ENCODE results near the gene ATP8A1. TPM values are rescaled to one million over a fixed set of nuclear protein-coding genes. Genes with fewer than 3 reads are reported as not detected.

ATP8A1 gene
- total RNA-seq, 1 donor from 2014 or later, result 2.4 TPM

GRCh38 chr4:42642101-42642797, 14.7 kb downstream of the ATP8A1 start:
- no peak overlapping the region for H3K27ac Mint-ChIP-seq (ENCODE audit: unreplicated experiment)
- TF ChIP-seq, protein P1, sequence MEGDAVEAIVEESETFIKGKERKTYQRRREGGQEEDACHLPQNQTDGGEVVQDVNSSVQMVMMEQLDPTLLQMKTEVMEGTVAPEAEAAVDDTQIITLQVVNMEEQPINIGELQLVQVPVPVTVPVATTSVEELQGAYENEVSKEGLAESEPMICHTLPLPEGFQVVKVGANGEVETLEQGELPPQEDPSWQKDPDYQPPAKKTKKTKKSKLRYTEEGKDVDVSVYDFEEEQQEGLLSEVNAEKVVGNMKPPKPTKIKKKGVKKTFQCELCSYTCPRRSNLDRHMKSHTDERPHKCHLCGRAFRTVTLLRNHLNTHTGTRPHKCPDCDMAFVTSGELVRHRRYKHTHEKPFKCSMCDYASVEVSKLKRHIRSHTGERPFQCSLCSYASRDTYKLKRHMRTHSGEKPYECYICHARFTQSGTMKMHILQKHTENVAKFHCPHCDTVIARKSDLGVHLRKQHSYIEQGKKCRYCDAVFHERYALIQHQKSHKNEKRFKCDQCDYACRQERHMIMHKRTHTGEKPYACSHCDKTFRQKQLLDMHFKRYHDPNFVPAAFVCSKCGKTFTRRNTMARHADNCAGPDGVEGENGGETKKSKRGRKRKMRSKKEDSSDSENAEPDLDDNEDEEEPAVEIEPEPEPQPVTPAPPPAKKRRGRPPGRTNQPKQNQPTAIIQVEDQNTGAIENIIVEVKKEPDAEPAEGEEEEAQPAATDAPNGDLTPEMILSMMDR (IDR thresholded peaks at IDR 0.05), result no peak
- DNase-seq (ENCODE audit: extremely low spot score, unreplicated experiment), result no peak
- peaks cover 23% of the 10 kb centered on the region for H3K27me3 Mint-ChIP-seq (ENCODE audit: unreplicated experiment)
- no peaks in the 10 kb centered on the region for H3K4me1 Mint-ChIP-seq (ENCODE audit: unreplicated experiment)
- no peaks in the 10 kb centered on the region for H3K36me3 Mint-ChIP-seq (ENCODE audit: unreplicated experiment)
- no peak overlapping the region for H3K4me3 Mint-ChIP-seq (ENCODE audit: unreplicated experiment)
- no peaks in the 10 kb centered on the region for H3K9me3 Mint-ChIP-seq (ENCODE audit: unreplicated experiment)

DNA sequence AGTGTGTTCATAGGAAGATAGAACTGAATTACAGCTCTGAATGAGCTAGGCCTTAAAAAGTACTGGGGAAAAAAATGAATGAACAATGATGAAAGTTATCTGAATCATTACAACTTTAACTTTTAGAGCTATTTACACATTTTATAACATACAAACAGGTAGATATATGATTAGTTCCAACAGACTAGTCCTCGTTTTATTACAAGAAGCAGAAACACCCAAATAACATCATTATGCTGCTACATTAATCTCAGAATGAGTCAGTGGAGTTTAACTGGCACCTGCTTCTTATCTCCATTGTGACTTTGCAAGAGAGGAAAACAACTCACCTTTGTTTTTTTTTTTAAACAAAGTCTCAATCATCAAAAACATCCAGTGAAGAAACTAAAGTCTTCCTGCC, 15.2 kb downstream of the ATP8A1 start:
- Mint-ChIP-seq H3K27me3 (ENCODE audit: unreplicated experiment) (peaks cover 25% of the 10 kb centered on the region), H3K9me3 (ENCODE audit: unreplicated experiment) (no peaks in the 10 kb centered on the region), H3K4me3 (ENCODE audit: unreplicated experiment) (no peak overlapping the region), H3K4me1 (ENCODE audit: unreplicated experiment) (no peaks in the 10 kb centered on the region), H3K36me3 (ENCODE audit: unreplicated experiment) (no peaks in the 10 kb centered on the region), H3K27ac (ENCODE audit: unreplicated experiment) (no peak overlapping the region)
- no peak for DNase-seq (ENCODE audit: extremely low spot score, unreplicated experiment)
- TF ChIP-seq, protein P1 (IDR thresholded peaks at IDR 0.05), result no peak

DNA sequence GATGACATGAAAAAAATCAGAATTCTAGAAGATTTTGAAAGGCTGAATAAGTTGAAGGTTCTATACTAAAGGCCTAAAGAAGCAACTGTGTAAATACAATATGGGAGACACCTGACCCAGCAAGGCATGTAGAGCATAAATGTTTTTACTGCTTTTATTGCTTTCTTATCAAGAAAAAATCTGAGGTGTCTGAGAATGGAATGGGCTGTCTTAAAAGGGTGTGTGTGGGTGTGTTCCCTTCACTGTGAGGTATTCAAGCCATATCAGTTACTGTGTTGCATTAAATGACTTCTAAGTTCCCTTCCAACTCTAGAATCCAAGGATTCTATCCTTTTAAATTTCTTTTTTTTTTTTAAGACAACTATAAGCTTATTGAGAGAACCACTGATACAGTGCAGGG, 15.7 kb downstream of the ATP8A1 start:
- Mint-ChIP-seq H3K4me3 (ENCODE audit: unreplicated experiment) (no peak overlapping the region), H3K27me3 (ENCODE audit: unreplicated experiment) (peaks cover 26% of the 10 kb centered on the region), H3K36me3 (ENCODE audit: unreplicated experiment) (no peaks in the 10 kb centered on the region), H3K4me1 (ENCODE audit: unreplicated experiment) (no peaks in the 10 kb centered on the region), H3K27ac (ENCODE audit: unreplicated experiment) (no peak overlapping the region), H3K9me3 (ENCODE audit: unreplicated experiment) (no peaks in the 10 kb centered on the region)
- DNase-seq (ENCODE audit: extremely low spot score, unreplicated experiment), result no peak
- TF ChIP-seq, protein P1 (IDR thresholded peaks at IDR 0.05), result no peak

DNA sequence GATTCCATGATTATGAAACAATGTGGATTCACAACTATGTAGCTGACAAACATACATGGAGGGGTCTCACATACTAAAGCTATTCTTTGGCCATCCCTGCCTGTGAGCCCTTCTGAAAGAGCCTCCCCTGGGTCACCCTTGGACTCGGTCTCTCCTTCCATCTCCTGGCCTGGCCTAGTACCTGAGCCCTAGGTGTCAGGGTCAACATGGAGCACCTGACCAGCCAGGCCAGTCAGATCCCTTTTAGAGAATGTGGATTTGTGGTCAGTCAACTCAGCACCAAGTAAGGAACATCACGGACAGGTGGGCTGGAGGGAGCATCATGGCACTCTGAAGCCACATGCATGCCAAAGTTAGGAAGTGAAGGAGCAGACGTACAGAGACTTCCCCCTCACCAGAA, 16.3 kb downstream of the ATP8A1 start:
- no peaks in the 10 kb centered on the region for H3K4me1 Mint-ChIP-seq (ENCODE audit: unreplicated experiment)
- DNase-seq (ENCODE audit: extremely low spot score, unreplicated experiment), result no peak
- TF ChIP-seq, protein P1 (IDR thresholded peaks at IDR 0.05), result no peak
- no peak overlapping the region for H3K27ac Mint-ChIP-seq (ENCODE audit: unreplicated experiment)
- no peaks in the 10 kb centered on the region for H3K36me3 Mint-ChIP-seq (ENCODE audit: unreplicated experiment)
- H3K9me3 Mint-ChIP-seq (ENCODE audit: unreplicated experiment), result no peaks in the 10 kb centered on the region
- peaks cover 24% of the 10 kb centered on the region for H3K27me3 Mint-ChIP-seq (ENCODE audit: unreplicated experiment)
- no peak overlapping the region for H3K4me3 Mint-ChIP-seq (ENCODE audit: unreplicated experiment)

DNA sequence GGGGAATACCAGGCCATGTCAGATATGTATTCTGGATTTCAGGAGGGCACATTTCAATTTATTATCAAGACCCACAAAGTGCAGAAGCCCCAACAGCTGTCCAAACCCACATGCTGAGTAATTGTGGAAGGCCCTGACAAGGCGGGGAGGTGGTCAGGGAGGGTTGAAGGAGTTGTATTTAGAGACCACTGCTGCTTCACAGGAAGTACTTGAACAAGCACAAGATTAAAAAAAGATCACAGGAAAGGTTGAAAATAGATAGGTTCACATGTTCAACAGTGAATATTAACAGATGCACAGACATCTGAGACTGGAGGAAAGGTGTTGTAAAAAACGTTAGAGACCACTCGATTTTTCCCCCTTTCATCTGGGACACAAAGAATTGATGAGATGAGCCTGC, 17.9 kb downstream of the ATP8A1 start:
- DNase-seq (ENCODE audit: extremely low spot score, unreplicated experiment), result no peak
- Mint-ChIP-seq H3K27me3 (ENCODE audit: unreplicated experiment) (peaks cover 23% of the 10 kb centered on the region), H3K36me3 (ENCODE audit: unreplicated experiment) (no peaks in the 10 kb centered on the region), H3K4me1 (ENCODE audit: unreplicated experiment) (no peaks in the 10 kb centered on the region), H3K9me3 (ENCODE audit: unreplicated experiment) (no peaks in the 10 kb centered on the region), H3K4me3 (ENCODE audit: unreplicated experiment) (no peak overlapping the region), H3K27ac (ENCODE audit: unreplicated experiment) (no peak overlapping the region)
- TF ChIP-seq, protein P1 (IDR thresholded peaks at IDR 0.05), result no peak

Data from osteocyte (in vitro differentiated cells).